ENCODE data around the gene RFK.

GRCh38 chr9:76358628-76359280 lies 35.5 kb downstream of the RFK start:
- TF ChIP-seq CTCF (IDR thresholded peaks at IDR 0.05) (no peak), POLR2A (IDR thresholded peaks at IDR 0.05) (no peak)
